ENCODE data around the gene FAM118B. TPM values are rescaled to one million over a fixed set of nuclear protein-coding genes. Genes with fewer than 3 reads are reported as not detected.

The FAM118B gene
- total RNA-seq, 1 donor from 2014 or later, result 37.5 TPM

DNA sequence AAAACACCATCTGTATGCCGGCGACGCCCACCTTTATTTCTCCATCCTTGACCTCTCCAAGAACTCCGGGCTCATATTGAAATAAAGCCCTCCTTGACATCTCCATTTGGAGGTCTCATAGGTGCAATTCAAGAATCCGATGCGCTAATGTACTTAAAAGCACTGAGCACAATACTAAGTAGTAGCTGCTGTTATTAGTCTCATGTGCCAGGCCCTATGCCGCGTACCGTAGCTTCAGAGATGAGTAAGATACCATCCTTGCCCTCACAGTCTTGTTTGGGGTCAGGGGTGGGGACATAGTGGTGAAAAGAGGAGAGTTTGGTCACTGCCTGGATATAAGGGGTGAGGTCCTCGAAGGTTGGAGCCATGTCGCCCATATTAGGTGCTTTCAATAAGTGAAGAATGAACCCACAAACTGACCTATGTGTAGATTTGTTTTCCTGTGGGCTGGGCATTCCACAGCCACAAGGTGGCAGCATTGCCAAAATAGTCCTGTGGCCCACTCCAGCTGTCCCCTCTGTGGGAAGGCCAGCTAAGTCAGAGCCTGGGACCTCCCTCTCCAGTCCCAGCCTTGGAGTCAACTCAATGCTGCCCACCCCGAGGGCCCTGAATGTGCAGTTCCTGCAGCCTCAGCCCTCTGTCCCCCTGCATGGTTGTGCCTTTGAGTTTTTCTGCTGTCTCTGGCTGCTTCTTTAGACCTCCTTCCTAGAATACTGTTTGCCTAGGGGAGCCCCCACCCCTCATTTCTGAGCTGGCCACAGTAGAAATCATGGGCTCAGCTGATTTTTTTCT, 98.8 kb downstream of the FAM118B start:
- no peaks in the 10 kb centered on the region for H3K9me3 ChIP-seq
- peaks cover 7% of the 10 kb centered on the region for H3K36me3 ChIP-seq
- no peaks in the 10 kb centered on the region for H3K27me3 ChIP-seq
- intact Hi-C loops (cut with DNase I), result loop anchor here (5.0 kb wide), 2 partner anchors 127 to 172 kb away; no protein-coding TSS in a partner anchor
- peak; percentile 78 for DNase-seq
- H3K4me3 ChIP-seq, result no peak overlapping the region
- H3K27ac ChIP-seq, result peak overlapping the region; percentile 47
- ATAC-seq, result peak; percentile 94
- TF ChIP-seq, protein P1, sequence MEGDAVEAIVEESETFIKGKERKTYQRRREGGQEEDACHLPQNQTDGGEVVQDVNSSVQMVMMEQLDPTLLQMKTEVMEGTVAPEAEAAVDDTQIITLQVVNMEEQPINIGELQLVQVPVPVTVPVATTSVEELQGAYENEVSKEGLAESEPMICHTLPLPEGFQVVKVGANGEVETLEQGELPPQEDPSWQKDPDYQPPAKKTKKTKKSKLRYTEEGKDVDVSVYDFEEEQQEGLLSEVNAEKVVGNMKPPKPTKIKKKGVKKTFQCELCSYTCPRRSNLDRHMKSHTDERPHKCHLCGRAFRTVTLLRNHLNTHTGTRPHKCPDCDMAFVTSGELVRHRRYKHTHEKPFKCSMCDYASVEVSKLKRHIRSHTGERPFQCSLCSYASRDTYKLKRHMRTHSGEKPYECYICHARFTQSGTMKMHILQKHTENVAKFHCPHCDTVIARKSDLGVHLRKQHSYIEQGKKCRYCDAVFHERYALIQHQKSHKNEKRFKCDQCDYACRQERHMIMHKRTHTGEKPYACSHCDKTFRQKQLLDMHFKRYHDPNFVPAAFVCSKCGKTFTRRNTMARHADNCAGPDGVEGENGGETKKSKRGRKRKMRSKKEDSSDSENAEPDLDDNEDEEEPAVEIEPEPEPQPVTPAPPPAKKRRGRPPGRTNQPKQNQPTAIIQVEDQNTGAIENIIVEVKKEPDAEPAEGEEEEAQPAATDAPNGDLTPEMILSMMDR (IDR thresholded peaks at IDR 0.05), result peak; percentile 90
- peaks cover 8% of the 10 kb centered on the region for H3K4me1 ChIP-seq

DNA sequence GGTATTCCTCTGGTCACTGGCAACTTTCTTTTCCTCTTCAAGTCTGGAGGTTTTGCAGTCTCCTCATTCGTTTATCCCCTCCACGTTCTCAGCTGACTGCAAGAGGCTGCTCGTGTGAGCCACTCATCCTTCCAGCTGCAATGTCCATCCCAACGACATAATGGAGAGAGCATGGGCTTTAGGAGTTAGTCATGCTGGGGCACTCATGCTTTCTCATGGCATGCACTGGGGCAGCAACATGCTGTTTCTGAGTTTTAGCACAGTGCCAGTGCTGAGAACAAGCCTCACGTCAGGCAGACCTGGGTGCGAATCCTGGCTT, 99.4 kb downstream of the FAM118B start:
- Histone ChIP-seq H3K27ac (peak overlapping the region; percentile 47), H3K4me3 (no peak overlapping the region), H3K9me3 (no peaks in the 10 kb centered on the region), H3K36me3 (peaks cover 7% of the 10 kb centered on the region), H3K27me3 (no peaks in the 10 kb centered on the region), H3K4me1 (peaks cover 8% of the 10 kb centered on the region)
- no peak for DNase-seq
- intact Hi-C loops (cut with DNase I), result loop anchor here (5.0 kb wide), 2 partner anchors 126 to 171 kb away; no protein-coding TSS in a partner anchor
- TF ChIP-seq, protein P1 (IDR thresholded peaks at IDR 0.05), result no peak
- ATAC-seq, result no peak

DNA sequence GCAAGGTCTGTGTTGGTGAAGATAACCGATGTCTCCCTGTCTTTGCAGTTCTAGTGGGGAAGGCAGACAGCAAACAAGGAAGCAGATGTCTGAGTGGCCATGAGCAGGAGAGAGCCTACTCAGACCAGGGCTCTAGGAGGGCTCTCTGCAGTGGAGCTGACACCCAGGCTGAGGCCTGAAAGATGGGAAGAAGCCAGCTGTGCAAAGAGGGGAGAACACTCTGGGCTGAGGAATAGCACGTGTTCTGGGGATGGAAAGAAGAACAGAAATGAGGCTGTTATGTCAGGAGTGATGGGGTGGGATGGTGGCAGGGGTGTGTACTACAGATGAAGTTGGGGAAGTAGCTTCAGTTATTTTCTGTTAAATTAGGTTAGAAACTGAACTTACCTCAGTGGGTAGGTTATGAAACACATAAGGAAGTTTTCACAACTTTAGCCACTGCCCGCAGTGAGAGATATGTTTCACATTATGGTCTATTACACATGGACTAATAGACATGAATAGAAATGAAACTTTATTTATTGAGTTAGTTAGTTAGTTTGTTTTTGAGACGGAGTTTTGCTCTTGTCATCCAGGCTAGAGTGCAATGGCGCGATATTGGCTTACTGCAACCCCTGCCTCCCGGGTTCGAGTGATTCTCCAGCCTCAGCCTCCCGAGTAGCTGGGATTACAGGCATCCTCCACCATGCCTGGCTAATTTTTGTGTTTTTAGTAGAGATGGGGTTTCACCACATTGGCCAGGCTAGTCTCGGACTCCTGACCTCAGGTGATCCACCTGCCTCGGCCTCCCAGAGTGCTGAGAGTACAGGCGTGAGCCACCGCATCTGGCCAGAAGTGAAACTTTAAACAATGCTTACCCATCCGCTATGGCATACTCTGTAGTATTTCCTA, 100.1 kb downstream of the FAM118B start:
- Histone ChIP-seq H3K9me3 (no peaks in the 10 kb centered on the region), H3K36me3 (peaks cover 7% of the 10 kb centered on the region), H3K4me1 (peaks cover 8% of the 10 kb centered on the region), H3K4me3 (no peak overlapping the region), H3K27me3 (no peaks in the 10 kb centered on the region), H3K27ac (no peak overlapping the region)
- TF ChIP-seq, protein P1 (IDR thresholded peaks at IDR 0.05), result no peak
- intact Hi-C loops (cut with DNase I), result loop anchor here (5.0 kb wide), 2 partner anchors 126 to 171 kb away; no protein-coding TSS in a partner anchor
- DNase-seq (no peak), ATAC-seq (peak; percentile 70)

Other genes with a start within 250 kb of the FAM118B start
- gene CDON, start 148.9 kb upstream of the FAM118B start, total RNA-seq, result 13.3 TPM
- 21.6 TPM for gene RPUSD4, start 132 bp upstream of the FAM118B start, total RNA-seq
- 120 TPM for gene SRPRA, start 57.1 kb downstream of the FAM118B start, total RNA-seq
- 14.8 TPM for gene FOXRED1, start 57.4 kb downstream of the FAM118B start, total RNA-seq
- 13.7 TPM for gene TIRAP, start 71.3 kb downstream of the FAM118B start, total RNA-seq
- gene DCPS, start 92.3 kb downstream of the FAM118B start, total RNA-seq, result 15.5 TPM
- 39.2 TPM for gene ST3GAL4, start 143.9 kb downstream of the FAM118B start, total RNA-seq